Epithelial cell of esophagus (primary cell): ENCODE measurements around the gene ZNF830.
A peak's percentile ranks its signal among the peaks of the same experiment; 100 is the strongest.

Experiments used
- DNase-seq: peaks from one replicate; pipeline ENCODE4 v3.0.0; 2010; ENCODE audit warnings: low read depth
- H3K4me3 ChIP-seq: 2 replicates; pipeline ENCODE4 v1.5.1; 2011; ENCODE audit warnings: mild to moderate bottlenecking, low read length, control low read depth
- TF ChIP-seq, protein P1 (sequence below): IDR thresholded peaks from 2 replicates; pipeline ENCODE4 v1.5.1; 2011; ENCODE audit warnings: low read depth, mild to moderate bottlenecking, low read length, control low read depth, inconsistent platforms; ENCODE audit not compliant: insufficient read depth; ENCODE audit errors: missing control alignments

Gene ZNF830

DNA sequence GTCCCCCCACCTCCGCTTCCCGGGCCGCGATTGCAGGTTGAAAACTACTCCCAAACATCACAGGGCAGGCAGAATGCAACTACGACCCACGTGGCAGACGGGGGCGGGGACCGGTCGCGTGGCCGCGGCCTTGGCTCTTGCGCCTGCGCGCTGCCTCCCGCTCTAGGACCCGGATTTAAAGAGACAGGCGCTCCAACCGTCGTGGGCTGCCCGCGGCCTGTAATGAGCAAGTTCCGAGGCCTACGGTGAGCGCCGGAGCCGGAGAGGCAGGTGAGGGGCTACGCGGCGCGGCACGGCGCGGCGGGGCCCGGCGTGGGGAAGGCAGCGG is 19.0 kb downstream of the ZNF830 start, which contains the start of gene LIG3:
Gene LIG3 (plus strand): TSS at position 160 of the 328 bp plus-strand sequence. CDS start 2,494 bp downstream, outside the sequence.
- TF ChIP-seq, protein P1, sequence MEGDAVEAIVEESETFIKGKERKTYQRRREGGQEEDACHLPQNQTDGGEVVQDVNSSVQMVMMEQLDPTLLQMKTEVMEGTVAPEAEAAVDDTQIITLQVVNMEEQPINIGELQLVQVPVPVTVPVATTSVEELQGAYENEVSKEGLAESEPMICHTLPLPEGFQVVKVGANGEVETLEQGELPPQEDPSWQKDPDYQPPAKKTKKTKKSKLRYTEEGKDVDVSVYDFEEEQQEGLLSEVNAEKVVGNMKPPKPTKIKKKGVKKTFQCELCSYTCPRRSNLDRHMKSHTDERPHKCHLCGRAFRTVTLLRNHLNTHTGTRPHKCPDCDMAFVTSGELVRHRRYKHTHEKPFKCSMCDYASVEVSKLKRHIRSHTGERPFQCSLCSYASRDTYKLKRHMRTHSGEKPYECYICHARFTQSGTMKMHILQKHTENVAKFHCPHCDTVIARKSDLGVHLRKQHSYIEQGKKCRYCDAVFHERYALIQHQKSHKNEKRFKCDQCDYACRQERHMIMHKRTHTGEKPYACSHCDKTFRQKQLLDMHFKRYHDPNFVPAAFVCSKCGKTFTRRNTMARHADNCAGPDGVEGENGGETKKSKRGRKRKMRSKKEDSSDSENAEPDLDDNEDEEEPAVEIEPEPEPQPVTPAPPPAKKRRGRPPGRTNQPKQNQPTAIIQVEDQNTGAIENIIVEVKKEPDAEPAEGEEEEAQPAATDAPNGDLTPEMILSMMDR: no peak
- peak; percentile 95 for DNase-seq
- H3K4me3 ChIP-seq: peak within 1 kb of the TSS; percentile 67

DNA sequence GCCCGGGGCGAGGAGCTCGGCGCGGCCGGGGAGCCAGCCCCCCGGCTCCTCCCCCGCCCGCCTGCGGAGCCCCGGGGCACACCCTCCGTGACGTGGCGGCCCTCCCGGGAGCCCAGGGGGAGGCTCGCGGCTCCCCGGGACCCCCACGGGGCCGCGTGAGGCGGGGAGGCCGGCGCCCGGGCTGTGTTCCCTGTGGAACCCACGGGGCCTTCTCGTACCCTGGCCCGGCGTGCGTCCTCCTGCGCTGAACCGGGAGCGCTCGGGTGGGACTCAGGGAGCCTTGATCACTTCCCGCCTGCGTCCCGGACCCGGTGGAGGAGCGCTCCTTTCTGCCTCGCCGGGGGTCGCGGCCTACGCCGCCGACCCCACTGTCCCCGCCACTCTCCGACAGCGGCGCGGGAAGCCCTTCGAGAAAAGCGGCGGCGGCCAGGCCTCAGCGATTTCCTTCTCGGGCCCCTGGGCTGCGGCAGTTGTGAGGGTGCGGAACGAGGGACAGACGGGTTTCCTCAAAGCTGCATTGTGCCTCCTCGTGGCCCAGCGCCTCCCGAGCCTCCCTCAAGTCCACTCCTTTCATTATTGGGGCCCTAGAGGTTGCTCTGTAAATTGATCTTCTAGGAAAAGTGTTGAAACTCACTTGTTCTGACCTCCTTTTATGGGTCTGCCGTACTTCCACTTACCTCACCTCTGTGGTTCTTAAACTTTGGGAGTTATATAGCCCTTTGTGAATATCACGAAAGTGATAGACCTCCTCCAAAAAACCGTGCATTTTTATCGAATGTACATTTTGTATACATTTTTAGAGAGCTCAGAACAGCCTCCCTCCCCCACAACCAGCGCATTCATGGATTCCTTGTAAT is 19.6 kb downstream of the ZNF830 start:
- TF ChIP-seq, protein P1: peak; percentile 56
- peak; percentile 85 for DNase-seq

DNA sequence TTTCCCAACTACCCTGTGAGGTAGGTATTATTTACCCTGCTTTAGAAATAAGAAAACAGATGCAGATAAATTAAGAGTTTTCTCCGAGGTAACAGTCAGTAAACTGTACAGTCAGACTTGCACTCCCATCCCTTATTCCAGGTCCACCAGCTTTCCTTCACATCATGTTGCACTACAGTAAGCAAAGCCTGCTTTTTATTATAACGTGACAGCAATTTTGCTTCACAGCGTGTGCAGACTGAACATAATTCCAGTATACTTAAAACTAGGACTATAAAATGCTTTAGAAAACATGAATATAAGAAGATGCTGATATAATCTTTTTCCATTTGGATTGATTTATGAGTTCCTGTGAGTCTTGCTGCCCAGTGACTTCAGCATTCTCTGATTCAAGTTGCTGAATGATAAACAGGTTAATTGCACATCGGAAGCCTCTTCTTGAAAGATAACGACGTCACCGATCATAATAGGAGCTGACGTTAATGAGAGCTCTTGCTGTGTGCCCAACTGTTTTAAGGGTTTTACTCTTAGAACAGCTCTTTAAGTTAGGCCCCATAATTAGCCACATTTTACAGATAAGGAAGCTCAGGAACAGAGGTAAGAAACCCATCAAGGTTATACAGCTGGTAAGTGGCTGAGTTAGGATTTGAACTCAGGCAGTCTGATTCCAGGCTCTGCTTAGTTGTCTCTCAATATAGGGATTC is 20.4 kb downstream of the ZNF830 start:
- peak; percentile 27 for DNase-seq
- H3K4me3 ChIP-seq: peak overlapping the region; percentile 67
- TF ChIP-seq, protein P1: no peak

More for the DNA sequence above, 19.6 kb downstream of the ZNF830 start:
- H3K4me3 ChIP-seq: peak overlapping the region; percentile 67

DNA sequence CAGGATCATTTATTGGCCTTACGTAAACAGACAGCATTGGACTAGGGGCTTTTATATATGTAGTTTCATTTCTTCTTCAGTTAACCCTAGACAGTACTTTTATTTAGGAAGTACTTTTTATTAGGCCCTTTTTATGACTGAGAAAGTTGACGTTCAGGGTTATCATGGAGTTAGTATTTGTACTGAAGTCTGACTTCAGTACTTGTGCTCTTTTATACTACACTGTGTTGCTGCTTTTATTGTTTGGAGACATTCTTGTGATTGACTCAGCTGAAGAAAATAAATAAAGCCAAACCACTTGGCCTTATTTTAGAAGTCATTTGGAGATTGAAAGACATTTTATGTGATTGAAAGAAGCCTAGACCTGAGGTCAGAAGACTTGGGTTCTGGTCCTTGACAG is 25.9 kb downstream of the ZNF830 start:
- TF ChIP-seq, protein P1: no peak
- H3K4me3 ChIP-seq: no peak overlapping the region
- no peak for DNase-seq

DNA sequence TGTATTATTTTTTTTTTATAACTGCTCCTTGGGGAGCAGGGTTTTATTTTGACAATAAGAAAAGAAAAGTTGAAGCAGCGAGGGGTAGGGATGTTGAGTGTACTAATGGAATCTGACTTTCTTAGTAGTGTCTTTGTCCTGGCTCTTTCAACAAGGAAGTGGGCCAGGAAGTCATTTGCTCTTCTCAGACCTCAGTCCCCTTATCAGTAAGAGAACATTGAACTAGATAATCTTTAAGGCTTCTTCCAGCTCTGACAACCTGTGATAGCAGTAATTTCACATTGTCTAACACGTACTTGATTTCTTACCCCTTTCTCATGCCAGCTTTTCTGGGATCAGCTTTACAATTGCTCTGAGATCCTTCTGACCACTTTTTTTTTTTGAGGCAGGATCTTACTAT is 27.3 kb downstream of the ZNF830 start:
- no peak for DNase-seq
- no peak overlapping the region for H3K4me3 ChIP-seq
- TF ChIP-seq, protein P1: no peak

DNA sequence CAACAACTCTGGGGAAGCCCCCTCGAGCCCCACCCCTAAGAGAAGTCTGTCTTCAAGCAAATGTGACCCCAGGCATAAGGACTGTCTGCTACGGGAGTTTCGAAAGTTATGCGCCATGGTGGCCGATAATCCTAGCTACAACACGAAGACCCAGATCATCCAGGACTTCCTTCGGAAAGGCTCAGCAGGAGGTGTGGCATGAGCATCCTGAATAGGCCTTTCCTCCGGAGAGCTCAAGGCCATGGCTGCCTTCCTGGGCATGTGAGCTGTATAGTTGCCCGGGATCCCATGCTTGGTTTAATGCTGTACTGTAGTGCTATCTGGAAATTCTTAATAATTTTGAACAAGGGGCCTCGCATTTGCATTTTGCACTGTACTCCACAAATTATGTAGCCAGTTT is 28.1 kb downstream of the ZNF830 start:
- TF ChIP-seq, protein P1: no peak
- no peak for DNase-seq
- H3K4me3 ChIP-seq: no peak overlapping the region
